Ishikawa (cell line): ENCODE results near the gene CYP17A1.

Experiments used
- CEBPB ChIP-seq: IDR thresholded peaks from 2 replicates; pipeline ENCODE4 v1.6.1; 2012
- CREB1 ChIP-seq: IDR thresholded peaks from 2 replicates; pipeline ENCODE4 v1.6.1; 2012; ENCODE audit warnings: low read depth
- EGR1 ChIP-seq: IDR thresholded peaks from 2 replicates; pipeline ENCODE4 v1.6.1; 2012
- EP300 ChIP-seq: IDR thresholded peaks from 2 replicates; pipeline ENCODE4 v1.6.1; 2012; ENCODE audit warnings: borderline replicate concordance
- FOXM1 ChIP-seq: IDR thresholded peaks from 2 replicates; pipeline ENCODE4 v1.6.1; 2012; ENCODE audit warnings: low read depth, borderline replicate concordance
- MAX ChIP-seq: IDR thresholded peaks from 2 replicates; pipeline ENCODE4 v1.6.1; 2012
- NFIC ChIP-seq: IDR thresholded peaks from 2 replicates; pipeline ENCODE4 v1.6.1; 2012
- RAD21 ChIP-seq: IDR thresholded peaks from 2 replicates; pipeline ENCODE4 v1.6.1; 2012; ENCODE audit warnings: low read depth
- REST ChIP-seq: IDR thresholded peaks from 2 replicates; pipeline ENCODE4 v1.6.1; 2012; ENCODE audit warnings: low read depth, mild to moderate bottlenecking
- TAF1 ChIP-seq: IDR thresholded peaks from 2 replicates; pipeline ENCODE4 v1.6.1; 2012; ENCODE audit warnings: low read depth, mild to moderate bottlenecking
- TCF12 ChIP-seq: IDR thresholded peaks from 2 replicates; pipeline ENCODE4 v1.6.1; 2012; ENCODE audit warnings: low read depth
- TEAD4 ChIP-seq: IDR thresholded peaks from 2 replicates; pipeline ENCODE4 v1.6.1; 2012
- USF1 ChIP-seq: IDR thresholded peaks from 2 replicates; pipeline ENCODE4 v1.6.1; 2012
- YY1 ChIP-seq: IDR thresholded peaks from 2 replicates; pipeline ENCODE4 v1.6.1; 2012; ENCODE audit warnings: low read depth
- ZBTB7A ChIP-seq: IDR thresholded peaks from 2 replicates; pipeline ENCODE4 v1.6.1; 2012; ENCODE audit warnings: low read depth

The CYP17A1 gene

GRCh38 chr10:102837230-102837721 is at the start of gene CYP17A1:
Gene CYP17A1, minus strand, starts transcription at chr10:102837413. Its CDS starts 52 bp downstream, at chr10:102837361.
- TF ChIP-seq MAX (peak; percentile 37; the same call in 1 of the 2 replicates), TAF1 (no peak), FOXM1 (no peak), NFIC (peak; percentile 82), USF1 (no peak), EGR1 (no peak), YY1 (no peak), TCF12 (0 out of 2 replicates have a peak, but pooled peaks have one; percentile 20), ZBTB7A (no peak), TEAD4 (no peak), EP300 (no peak), CREB1 (no peak), CEBPB (no peak), RAD21 (no peak), REST (no peak)

- no peak for TF ChIP-seq TAF1
- TF ChIP-seq CEBPB, result no peak
- no peak for TF ChIP-seq CREB1
- TF ChIP-seq EP300, result no peak
- TF ChIP-seq USF1, result no peak
These were observed 43.0 kb upstream of the CYP17A1 start for GRCh38 chr10:102880256-102880655.

GRCh38 chr10:102878629-102879028 is 41.4 kb upstream of the CYP17A1 start:
- no peak for TF ChIP-seq MAX
- TF ChIP-seq CEBPB, result no peak
- TF ChIP-seq EGR1, result no peak
- no peak for TF ChIP-seq USF1
- no peak for TF ChIP-seq FOXM1
- no peak for TF ChIP-seq RAD21

GRCh38 chr10:102876747-102877153 is 39.5 kb upstream of the CYP17A1 start:
- TF ChIP-seq YY1 (no peak), CEBPB (no peak), TCF12 (no peak), ZBTB7A (no peak), USF1 (no peak), CREB1 (no peak), FOXM1 (no peak), RAD21 (no peak), EP300 (no peak), EGR1 (no peak), NFIC (no peak), REST (no peak), TEAD4 (no peak), TAF1 (no peak), MAX (no peak)

GRCh38 chr10:102872163-102872562 is 35.0 kb upstream of the CYP17A1 start:
- TF ChIP-seq MAX, result no peak
- TF ChIP-seq TEAD4, result no peak
- TF ChIP-seq EGR1, result no peak
- no peak for TF ChIP-seq NFIC
- no peak for TF ChIP-seq CEBPB
- no peak for TF ChIP-seq RAD21
